CD4-positive, alpha-beta T cell treated with Interleukin-4 for 1 hour (primary cell): ENCODE data around the gene CMPK2.

Experiments used
- DNase-seq, 2 donors: peaks; one replicate each; pipeline ENCODE4 v3.0.0-alpha.2; 2020 to 2022

Gene CMPK2

DNA sequence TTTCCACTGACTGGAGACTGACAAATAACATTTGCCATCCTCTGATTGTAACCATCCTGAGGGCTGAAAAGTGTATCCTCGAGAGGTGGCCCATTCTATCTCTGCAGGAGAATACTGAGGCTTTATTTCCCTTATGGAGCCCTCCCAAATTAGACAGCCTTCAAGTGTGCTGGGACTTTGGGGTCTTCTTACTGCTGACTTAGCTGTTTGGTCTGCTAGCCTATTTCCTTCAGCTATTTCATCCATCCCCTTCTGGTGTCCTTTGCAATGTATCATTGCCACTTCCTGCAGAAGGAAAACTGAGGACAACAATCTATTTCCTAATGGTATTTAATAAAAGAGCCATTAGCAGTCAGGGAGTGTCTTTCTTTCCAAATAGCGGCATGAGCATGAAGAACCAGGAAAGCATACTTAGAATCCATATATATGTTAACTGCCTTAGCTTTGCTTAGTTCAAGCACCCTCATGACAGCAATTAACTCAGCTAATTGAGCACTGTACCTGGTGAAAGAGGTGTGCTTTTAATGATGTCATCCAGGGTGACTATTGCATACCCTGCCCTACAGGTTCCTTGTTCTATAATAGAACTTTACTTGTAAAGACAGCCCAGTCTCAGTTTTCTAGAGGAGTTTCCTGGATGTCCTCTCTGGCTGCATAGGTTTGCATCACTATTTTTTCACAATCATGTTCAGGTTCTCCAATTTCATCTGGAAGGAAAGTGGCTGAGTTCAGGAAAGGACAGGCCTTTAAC is 24.0 kb downstream of the CMPK2 start:
- no peak for DNase-seq

DNA sequence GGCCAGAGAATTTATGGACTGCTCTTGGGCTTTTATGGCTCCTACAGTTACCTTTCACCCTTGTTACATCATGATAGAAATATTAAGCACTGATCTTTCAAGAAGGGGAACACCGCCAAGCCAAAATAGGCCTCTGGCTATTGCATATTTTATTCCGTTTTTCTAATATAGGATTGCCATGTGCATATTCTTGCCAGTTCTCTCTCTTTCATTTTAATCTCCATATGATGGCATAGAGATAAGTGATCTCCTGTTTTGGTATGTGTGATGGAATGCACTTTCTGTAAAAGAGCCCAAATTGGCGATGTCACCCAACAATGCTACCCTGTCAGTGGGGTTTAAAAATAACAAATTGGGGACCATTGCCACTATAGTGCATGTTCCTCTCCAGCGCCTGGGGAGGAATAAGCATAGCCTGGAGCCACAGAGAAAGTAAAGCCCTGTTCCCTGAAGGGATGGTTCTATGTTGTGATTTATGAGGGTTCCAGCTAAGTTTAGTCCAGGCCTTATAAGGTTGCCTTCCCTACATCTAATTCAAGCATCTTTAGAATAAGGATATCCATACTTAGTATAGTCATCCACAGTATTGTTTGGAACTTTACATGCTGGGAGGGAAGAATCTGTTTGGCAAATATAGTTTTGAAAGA is 26.9 kb downstream of the CMPK2 start:
- DNase-seq = no peak

GRCh38 chr2:6835467-6835866 is 30.2 kb downstream of the CMPK2 start:
- no peak for DNase-seq

DNA sequence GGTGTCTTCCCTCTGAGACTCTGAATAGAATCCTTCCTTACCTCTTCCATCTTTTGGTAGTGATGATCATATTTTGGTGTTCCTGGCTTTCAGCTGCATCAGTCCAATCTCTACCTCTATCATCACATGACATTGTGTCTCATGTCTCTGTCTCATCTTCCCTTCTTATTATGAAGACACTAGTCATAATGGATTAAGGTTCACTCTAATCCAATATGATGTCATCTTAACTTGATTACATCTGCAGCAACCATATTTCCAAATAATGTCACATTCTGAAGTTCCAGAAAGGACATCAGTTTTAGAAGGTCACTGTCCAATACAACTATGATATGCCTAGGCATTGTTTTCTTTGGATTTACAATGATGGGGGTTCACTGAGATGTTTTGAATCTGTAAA is 31.5 kb downstream of the CMPK2 start:
- no peak for DNase-seq

- no peak for DNase-seq
These were observed 32.5 kb downstream of the CMPK2 start for GRCh38 chr2:6833300-6833604.

DNA sequence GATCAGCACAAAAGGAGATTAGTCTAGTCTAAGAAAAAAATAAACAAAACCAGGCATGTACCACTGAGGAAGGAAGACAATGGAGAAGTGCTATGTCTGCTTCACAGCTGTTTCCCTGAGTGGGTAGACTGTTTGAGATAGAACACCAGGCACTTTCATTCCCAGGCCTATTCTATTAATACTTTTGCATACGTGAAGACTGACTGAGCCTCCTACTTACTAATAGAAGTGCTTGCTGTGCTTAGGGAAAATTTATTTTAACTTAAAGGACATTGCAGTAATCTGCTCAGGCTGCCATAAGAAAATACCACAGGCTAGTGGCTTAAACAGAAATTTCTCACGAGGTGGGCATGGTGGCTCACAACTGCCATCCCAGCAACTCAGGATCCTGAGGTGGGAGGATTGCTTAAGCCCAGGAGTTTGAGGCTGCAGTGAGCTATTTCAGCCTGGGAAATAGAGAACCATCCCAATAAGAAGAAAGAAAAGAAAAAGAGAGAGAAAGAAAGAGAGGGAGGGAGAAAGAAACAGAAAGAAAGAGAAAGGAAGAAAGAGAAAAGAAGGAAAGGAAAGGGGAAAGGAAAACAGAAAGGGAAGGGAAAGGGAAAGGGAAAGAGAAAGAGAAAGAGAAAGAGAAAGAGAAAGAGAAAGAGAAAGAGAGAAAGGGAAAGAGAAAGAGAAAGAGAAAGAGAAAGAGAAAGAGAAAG is 33.0 kb downstream of the CMPK2 start:
- DNase-seq = peak in 1 of 2 donors; percentile 14

- DNase-seq = no peak
These were observed 34.5 kb downstream of the CMPK2 start for GRCh38 chr2:6831229-6831628.

DNA sequence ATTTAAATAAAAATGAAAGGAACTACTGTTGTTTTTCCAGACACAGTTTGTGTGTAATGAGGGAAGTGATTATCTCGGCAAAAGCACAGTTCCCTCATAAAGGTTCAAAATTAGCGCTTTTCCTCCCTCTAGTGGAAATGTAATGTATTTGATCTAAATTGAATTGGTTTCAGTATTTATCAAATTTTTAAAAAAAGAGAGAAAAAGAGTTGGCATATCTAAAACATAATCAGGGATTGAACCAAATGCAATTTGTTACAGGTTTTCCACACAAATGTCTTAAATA is 37.5 kb downstream of the CMPK2 start:
- DNase-seq = peak in 1 of 2 donors; percentile 17

DNA sequence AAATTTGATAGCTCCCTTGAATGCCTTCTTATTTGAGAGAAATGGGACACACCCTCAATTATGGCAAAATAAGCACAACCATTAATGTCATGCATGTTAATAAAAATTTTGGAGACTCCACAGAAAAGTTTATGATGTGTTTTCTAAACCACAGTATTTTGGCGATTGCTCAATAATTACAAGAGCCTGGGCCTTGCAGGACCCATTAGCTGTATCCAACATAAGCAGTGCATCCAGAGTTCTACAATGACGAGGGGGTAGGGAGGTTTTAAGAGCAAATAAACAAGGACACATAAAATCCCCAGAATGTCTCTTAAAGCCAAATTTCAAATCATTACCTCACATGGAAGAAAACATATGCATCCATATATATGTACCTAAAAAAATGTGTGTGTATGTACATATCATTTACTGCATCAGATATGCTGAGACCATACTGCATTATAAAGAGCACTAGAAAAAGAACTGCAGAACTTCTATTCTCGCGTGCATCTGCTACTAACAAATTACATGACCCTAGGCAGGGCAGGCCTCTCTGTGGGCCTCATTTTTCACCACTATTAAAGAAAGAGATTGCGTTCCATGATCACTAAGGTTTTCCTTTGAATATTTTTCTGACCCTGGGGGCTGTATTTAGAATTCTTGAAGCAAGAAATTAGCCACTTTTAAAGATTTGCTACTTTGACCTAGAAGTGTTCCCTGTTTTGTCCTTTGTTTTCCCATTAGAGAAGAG is 38.0 kb downstream of the CMPK2 start:
- no peak for DNase-seq

DNA sequence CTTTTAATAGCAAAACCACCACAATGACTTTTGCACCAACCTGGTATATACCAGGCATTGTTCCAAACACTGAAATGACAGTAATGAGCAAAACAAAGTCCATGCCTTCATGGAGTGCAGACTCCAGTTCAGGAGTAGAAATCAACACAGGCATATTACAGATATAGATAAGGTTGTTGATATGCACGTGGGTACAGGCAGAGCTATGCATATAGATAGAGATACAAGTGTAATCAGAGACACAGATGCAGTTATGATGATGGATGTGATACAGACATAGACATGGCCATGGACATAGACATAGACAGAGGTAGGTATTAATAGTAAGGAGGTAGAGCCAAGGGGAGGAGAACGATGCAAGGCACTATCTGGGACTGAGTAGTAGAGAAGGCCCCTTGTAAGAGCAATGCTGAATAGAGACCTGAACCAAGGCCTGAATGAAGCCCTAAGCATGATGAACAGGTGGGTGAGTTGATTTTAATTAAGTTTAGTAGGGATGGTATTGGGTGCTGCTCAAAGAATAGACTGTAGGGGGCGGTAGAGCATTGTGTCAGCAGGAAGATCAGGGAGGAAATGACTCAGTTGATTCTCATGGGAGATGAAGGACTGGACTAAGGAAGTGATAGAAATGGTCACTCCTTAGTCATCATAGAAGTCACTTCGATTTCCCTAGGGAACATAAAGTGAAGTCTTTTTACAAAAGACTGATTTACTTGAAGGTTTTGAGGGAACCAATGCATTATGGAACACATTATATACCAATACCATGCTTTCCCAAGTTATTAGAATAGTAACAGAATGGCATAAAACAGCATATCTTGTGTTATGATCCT is 39.4 kb downstream of the CMPK2 start:
- DNase-seq = peak; percentile 45 to 67

DNA sequence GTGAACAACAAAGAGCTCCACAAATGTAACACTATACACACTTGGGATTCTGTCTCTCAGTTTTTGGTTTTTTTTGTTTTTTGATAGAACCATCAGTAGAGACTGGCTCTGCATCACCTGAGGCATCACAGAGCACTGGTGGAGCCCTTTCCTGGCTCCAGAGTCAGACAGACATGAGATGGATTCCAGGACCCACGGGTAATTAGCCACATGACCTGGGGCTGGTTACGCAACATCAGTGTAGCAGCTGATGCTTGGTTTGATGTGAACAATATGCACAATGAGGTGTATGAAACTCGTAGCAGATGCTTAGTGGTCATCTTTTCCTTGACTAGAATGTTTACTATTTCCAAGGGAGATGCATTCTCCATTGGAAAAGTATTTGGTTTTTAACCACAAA is 40.7 kb downstream of the CMPK2 start:
- DNase-seq = no peak

- no peak for DNase-seq
These were observed 42.6 kb downstream of the CMPK2 start for GRCh38 chr2:6823111-6823510.

DNA sequence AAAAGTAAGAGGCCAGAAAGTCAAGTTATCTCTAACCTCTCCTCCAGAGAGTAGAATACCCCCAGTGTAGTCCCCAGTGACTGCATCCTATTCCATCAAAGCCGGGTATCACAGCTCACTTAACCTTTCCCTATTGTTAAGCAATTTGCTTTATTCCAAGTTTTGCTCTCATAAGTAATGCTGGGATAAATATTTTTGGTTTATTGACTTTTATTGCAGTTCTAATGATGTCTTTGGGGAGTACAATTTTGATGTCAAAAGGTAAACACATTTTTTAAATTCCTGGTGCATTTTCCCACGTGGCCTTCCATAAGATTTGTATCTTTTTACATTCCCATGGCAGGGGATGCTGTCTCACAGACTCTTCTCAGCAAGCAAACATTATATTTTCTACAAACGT is 43.3 kb downstream of the CMPK2 start:
- no peak for DNase-seq

DNA sequence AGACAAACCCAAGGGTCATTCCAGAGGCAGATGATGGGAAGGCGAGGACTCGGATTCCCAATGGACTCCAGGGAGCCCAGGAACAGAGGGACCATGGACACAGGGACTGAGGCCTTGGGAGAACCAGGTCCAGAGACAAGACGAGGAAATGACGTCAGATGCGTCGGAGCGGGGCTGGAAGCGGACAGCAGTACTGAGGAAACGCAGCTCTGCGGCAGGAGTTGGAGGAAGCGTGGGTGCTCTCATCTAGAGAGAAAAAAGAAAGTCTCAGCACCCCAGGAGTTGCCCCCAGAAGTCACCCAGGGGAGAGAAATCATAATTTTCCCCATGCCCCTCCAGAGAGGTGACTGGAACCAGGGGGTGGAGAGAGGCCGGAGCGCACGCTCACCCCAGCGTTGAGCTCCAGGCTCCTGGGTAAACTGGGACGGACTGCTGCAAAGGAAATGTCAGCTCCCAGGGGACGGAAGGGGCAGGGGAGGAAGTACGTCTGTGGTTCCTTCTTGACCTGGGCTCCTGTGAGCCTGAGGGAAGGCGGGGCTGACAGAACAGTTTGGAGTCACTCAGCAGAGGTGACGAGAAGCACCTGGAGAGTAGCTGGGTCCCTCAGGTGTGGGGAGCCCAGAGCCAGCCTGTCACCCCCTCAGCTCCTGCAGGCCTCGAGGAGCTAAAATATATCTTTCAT is 44.7 kb downstream of the CMPK2 start:
- DNase-seq = no peak

- DNase-seq = no peak
These were observed 45.5 kb downstream of the CMPK2 start for GRCh38 chr2:6820236-6820635.

DNA sequence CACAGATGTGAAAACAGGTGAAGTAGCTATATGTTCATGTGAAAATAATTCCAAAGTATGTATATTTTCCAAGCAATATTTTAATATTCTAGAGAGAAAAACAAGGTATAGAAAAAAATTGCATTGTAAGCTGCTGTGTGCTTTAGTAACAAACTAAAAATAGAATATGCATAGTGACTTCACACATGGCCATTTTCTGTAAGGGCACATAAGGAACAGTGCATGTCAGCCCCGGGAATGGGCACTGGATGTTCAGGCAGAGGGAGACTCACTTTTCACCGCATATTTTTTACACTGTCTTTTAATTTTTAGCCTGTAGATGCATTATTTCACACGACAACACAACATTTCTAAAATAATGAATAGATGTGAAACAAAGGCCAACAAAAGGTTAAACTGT is 46.0 kb downstream of the CMPK2 start:
- no peak for DNase-seq

DNA sequence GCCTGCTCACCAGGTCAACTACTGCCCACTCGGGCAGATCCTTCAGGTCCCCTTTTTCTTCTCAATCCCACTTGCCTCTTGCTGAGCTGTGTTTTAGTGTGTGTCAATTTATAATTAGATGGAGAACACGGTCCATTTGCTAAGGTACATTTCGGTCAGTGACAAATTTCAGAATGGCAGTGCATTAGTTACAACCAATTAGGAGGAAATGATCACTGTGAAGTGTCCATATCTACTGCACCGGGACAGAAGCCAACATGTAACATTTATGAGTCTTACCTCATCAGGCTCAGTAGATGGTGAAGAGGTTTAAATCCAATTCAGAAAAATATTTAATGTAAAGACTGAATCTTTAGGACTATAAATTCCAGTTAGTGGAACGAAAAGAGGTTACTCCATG is 47.7 kb downstream of the CMPK2 start:
- no peak for DNase-seq

DNA sequence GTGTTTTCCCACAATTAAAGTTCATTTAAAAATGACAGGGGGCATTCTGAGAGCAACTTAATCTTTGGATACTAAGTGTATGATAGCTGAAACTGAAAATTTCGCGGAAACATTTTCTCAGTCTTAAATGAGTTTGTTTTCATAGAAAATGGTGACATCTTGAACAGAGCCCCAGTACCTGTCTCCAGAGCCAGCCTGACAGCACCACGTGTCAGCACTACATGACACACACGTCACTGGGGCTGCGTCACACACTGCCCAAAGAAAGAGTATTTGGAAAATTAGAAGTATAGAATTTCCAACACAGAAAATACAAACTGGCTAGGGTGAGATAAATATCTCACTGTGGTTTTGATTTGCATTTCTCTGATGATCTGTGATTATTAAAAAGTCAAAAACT is 50.8 kb downstream of the CMPK2 start:
- no peak for DNase-seq

- DNase-seq = no peak
These were observed 51.4 kb downstream of the CMPK2 start for GRCh38 chr2:6814312-6814711.

- no peak for DNase-seq
These were observed 52.1 kb downstream of the CMPK2 start for GRCh38 chr2:6813573-6813972.

DNA sequence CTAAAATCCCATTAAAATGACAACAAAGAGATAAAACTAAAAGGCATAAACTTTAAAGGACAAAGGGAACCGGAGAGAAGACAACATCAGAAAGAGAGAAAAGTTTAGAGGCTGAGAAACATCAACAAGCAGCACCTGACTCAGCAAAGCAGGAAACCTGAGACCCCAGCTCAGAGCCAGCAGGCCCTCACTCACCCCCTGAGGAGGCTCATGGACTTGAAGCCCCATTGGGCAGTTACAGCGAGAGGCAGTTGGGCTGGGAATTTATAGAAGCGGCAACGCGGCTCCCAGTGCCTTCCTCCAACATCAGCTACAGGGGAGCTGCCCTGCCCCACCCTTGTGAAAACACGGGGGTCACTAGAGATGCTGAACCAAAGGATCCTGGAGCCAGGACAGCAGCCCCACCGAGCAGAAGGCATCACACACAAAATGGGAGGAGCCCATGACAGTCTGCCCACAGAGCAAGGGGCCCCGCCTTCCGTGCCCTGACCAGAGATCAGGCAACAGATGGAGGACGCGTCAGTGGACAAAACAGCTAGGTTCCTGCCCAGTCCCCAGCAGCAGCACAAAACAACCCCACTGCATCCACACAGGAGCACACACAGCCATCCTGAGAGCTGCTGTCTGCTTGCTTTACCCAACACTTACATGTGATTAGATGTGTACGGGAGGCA is 52.7 kb downstream of the CMPK2 start:
- DNase-seq = no peak

GRCh38 chr2:6810961-6811360 is 54.7 kb downstream of the CMPK2 start:
- no peak for DNase-seq
